ENCODE data around the gene CDK12.

DNA sequence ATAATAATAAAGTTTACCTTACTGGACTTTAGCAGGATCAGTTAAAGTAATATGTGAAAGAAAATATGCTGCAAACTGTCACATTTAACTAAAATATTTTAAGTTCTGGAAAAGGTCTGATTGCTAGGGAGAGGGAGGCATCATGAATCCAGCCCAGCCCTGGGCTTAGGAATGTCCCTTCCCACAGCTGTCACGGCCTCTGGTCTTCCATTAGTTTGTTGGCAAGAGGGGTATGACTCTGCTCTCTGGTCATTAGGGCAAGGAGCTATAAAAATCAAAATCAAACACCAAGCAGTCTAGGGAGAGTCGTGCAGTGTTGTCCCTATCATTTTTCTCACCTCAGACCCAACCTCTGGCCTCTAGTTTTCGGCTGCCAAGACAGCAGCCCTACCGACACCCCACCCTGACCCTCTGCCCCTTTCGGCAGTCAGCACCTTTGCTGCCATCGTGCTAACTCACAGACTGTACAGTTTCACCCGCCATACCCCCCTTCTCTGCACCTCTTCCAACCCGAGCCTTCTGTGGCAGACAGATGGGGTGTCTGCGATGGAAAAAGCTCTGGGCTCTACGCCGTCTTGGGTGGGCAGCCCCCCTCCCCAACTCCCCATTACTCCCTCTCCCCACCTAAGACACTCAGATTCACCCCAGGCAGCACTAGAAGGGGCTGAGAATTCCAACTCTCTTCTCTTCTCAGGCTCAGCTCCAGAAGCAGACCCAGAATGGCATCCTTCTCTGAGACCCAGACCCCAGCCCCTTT lies 105.0 kb downstream of the CDK12 start:
- TF ChIP-seq, protein P1, sequence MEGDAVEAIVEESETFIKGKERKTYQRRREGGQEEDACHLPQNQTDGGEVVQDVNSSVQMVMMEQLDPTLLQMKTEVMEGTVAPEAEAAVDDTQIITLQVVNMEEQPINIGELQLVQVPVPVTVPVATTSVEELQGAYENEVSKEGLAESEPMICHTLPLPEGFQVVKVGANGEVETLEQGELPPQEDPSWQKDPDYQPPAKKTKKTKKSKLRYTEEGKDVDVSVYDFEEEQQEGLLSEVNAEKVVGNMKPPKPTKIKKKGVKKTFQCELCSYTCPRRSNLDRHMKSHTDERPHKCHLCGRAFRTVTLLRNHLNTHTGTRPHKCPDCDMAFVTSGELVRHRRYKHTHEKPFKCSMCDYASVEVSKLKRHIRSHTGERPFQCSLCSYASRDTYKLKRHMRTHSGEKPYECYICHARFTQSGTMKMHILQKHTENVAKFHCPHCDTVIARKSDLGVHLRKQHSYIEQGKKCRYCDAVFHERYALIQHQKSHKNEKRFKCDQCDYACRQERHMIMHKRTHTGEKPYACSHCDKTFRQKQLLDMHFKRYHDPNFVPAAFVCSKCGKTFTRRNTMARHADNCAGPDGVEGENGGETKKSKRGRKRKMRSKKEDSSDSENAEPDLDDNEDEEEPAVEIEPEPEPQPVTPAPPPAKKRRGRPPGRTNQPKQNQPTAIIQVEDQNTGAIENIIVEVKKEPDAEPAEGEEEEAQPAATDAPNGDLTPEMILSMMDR (IDR thresholded peaks at IDR 0.05; ENCODE audit: low read depth, low read length, missing input control) = no peak
- TF ChIP-seq FOXA1 (IDR thresholded peaks at IDR 0.05) (no peak), YY1 (IDR thresholded peaks at IDR 0.05) (no peak), RXRA (IDR thresholded peaks at IDR 0.05) (no peak), TAF1 (conservative IDR thresholded peaks at IDR 0.05) (no peak), RAD21 (IDR thresholded peaks at IDR 0.05) (no peak), SP1 (IDR thresholded peaks at IDR 0.05) (no peak)
- TF ChIP-seq, protein P2, sequence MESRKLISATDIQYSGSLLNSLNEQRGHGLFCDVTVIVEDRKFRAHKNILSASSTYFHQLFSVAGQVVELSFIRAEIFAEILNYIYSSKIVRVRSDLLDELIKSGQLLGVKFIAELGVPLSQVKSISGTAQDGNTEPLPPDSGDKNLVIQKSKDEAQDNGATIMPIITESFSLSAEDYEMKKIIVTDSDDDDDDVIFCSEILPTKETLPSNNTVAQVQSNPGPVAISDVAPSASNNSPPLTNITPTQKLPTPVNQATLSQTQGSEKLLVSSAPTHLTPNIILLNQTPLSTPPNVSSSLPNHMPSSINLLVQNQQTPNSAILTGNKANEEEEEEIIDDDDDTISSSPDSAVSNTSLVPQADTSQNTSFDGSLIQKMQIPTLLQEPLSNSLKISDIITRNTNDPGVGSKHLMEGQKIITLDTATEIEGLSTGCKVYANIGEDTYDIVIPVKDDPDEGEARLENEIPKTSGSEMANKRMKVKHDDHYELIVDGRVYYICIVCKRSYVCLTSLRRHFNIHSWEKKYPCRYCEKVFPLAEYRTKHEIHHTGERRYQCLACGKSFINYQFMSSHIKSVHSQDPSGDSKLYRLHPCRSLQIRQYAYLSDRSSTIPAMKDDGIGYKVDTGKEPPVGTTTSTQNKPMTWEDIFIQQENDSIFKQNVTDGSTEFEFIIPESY (IDR thresholded peaks at IDR 0.05) = no peak
- TF ChIP-seq, protein P3, sequence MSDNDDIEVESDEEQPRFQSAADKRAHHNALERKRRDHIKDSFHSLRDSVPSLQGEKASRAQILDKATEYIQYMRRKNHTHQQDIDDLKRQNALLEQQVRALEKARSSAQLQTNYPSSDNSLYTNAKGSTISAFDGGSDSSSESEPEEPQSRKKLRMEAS (IDR thresholded peaks at IDR 0.05) = no peak
- TF ChIP-seq, protein P4, sequence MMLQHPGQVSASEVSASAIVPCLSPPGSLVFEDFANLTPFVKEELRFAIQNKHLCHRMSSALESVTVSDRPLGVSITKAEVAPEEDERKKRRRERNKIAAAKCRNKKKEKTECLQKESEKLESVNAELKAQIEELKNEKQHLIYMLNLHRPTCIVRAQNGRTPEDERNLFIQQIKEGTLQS (IDR thresholded peaks at IDR 0.05) = no peak
- TF ChIP-seq, protein P5, sequence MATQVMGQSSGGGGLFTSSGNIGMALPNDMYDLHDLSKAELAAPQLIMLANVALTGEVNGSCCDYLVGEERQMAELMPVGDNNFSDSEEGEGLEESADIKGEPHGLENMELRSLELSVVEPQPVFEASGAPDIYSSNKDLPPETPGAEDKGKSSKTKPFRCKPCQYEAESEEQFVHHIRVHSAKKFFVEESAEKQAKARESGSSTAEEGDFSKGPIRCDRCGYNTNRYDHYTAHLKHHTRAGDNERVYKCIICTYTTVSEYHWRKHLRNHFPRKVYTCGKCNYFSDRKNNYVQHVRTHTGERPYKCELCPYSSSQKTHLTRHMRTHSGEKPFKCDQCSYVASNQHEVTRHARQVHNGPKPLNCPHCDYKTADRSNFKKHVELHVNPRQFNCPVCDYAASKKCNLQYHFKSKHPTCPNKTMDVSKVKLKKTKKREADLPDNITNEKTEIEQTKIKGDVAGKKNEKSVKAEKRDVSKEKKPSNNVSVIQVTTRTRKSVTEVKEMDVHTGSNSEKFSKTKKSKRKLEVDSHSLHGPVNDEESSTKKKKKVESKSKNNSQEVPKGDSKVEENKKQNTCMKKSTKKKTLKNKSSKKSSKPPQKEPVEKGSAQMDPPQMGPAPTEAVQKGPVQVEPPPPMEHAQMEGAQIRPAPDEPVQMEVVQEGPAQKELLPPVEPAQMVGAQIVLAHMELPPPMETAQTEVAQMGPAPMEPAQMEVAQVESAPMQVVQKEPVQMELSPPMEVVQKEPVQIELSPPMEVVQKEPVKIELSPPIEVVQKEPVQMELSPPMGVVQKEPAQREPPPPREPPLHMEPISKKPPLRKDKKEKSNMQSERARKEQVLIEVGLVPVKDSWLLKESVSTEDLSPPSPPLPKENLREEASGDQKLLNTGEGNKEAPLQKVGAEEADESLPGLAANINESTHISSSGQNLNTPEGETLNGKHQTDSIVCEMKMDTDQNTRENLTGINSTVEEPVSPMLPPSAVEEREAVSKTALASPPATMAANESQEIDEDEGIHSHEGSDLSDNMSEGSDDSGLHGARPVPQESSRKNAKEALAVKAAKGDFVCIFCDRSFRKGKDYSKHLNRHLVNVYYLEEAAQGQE (IDR thresholded peaks at IDR 0.05) = no peak

Measured in liver (tissue), 3 donors.